GM21515 (cell line): ENCODE data around the gene WDR38.

Source experiments
- ATAC-seq: cut with Tn5 transposase; IDR thresholded peaks from one replicate; pipeline ENCODE4 v1.9.1; 2021; ENCODE audit not compliant: unreplicated experiment

WDR38 gene

GRCh38 chr9:124880501-124880900 lies 27.2 kb downstream of the WDR38 start:
- no peak for ATAC-seq

GRCh38 chr9:124881138-124881743 lies 28.0 kb downstream of the WDR38 start:
- ATAC-seq, result no peak

GRCh38 chr9:124882231-124882630 lies 29.0 kb downstream of the WDR38 start:
- no peak for ATAC-seq

- no peak for ATAC-seq
These were observed 31.1 kb downstream of the WDR38 start for GRCh38 chr9:124884376-124884775.

- no peak for ATAC-seq
These were observed 32.3 kb downstream of the WDR38 start for GRCh38 chr9:124885551-124885950.

GRCh38 chr9:124886461-124886860 lies 33.2 kb downstream of the WDR38 start:
- no peak for ATAC-seq

- ATAC-seq, result no peak
These were observed 33.7 kb downstream of the WDR38 start for GRCh38 chr9:124886866-124887492.

GRCh38 chr9:124887832-124888231 lies 34.6 kb downstream of the WDR38 start:
- no peak for ATAC-seq

- ATAC-seq, result no peak
These were observed 35.7 kb downstream of the WDR38 start for GRCh38 chr9:124889006-124889405.

GRCh38 chr9:124890179-124890578 lies 36.9 kb downstream of the WDR38 start:
- no peak for ATAC-seq

GRCh38 chr9:124894035-124894740 lies 40.9 kb downstream of the WDR38 start:
- no peak for ATAC-seq

GRCh38 chr9:124894741-124895170 lies 41.5 kb downstream of the WDR38 start:
- no peak for ATAC-seq

GRCh38 chr9:124897570-124898460 lies 44.6 kb downstream of the WDR38 start:
- ATAC-seq, result no peak

GRCh38 chr9:124899845-124900244 lies 46.6 kb downstream of the WDR38 start:
- ATAC-seq, result no peak

- ATAC-seq, result no peak
These were observed 53.7 kb downstream of the WDR38 start for GRCh38 chr9:124906966-124907365.
